PFSK-1 (cell line): ENCODE results near the gene POTEJ. TPM values are rescaled to one million over a fixed set of nuclear protein-coding genes. Genes with fewer than 3 reads are reported as not detected.
"Not testable (repeated sequence)": the region's sequence is repeated elsewhere in the genome, so short reads cannot be mapped to it uniquely, and the experiment has no call there.

ENCODE experiments used
- FOXP2 ChIP-seq: optimal IDR thresholded peaks from 2 replicates; pipeline ENCODE3; 2011; ENCODE audit warnings: borderline replicate concordance, control low read depth, inconsistent platforms; ENCODE audit not compliant: insufficient read depth; ENCODE audit errors: extremely low read length, extremely low read depth
- POLR2AphosphoS5 ChIP-seq: IDR thresholded peaks from 2 replicates; pipeline ENCODE4 v1.6.1; 2012; ENCODE audit warnings: low read depth, mild to moderate bottlenecking, control low read depth, low read length, moderate library complexity
- SIN3A ChIP-seq: IDR thresholded peaks from 2 replicates; pipeline ENCODE4 v1.6.1; 2012; ENCODE audit warnings: mild to moderate bottlenecking, low read length, moderate library complexity, borderline replicate concordance; ENCODE audit not compliant: insufficient read depth
- TAF1 ChIP-seq: IDR thresholded peaks from 2 replicates; pipeline ENCODE4 v1.6.1; 2012; ENCODE audit warnings: low read length, control low read depth, borderline replicate concordance; ENCODE audit not compliant: insufficient read depth
- polyA plus RNA-seq: library from polyadenylated mRNA; unstranded; fragments of >200 nt; gene quantifications from one replicate; pipeline ENCODE4 v1.2.1, GENCODE V29; 2012; ENCODE audit warnings: low read depth, missing spikeins; ENCODE audit not compliant: insufficient read length

POTEJ gene
- polyA plus RNA-seq, result 1.4 TPM

DNA sequence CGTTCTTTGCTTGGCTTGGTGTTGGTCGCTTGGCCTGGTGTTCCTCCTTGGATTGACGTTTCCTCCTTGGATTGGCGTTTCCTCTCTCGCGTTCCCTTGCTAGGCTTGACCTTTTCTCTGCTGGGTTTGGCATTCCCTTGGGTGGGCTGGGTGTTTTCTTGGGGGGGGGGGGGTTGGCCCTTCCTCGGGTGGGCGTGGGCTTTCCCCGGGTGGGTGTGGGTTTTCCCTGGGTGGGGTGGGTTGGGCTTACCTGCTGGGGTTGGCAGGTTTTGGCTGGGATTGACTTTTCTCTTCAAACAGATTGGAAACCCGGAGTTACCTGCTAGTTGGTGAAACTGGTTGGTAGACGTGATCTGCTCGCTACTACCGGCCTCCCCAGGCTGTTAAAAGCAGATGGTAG lies at the start of gene POTEJ:
TSS of gene POTEJ (plus strand) at position 301 of the 400 bp plus-strand sequence. CDS start at position 394, 93 bp downstream.
- TF ChIP-seq SIN3A, FOXP2, POLR2AphosphoS5: not testable (repeated sequence)

DNA sequence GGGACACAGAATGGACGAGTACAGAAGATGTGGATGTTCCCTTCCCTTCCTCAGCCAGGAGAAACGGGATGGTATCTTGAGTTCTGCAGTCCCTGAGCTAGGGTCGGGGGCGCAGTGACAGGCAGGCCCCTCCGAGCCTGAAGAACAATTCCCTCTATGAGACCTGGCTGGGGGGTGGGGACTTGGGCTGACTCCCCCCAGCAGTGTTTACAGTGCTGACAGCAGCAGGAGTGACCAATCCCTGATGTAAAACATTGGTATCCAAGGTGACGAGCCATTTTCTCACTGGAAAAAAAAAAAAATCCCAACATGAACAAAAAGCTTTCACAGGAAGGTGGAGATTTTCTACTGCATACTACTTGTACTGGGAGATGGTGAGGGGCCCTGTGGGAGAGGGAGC lies 11.8 kb upstream of the POTEJ start, which contains the start of gene CFC1:
TSS of gene CFC1 (minus strand) at position 183 of the 400 bp plus-strand sequence. CDS start 288 bp downstream, outside the sequence.
- TF ChIP-seq POLR2AphosphoS5, SIN3A, TAF1: not testable (repeated sequence)
